HG03571 (cell line): ENCODE results near the gene RTEL1.
"Not testable (repeated sequence)": the region's sequence is repeated elsewhere in the genome, so short reads cannot be mapped to it uniquely, and the experiment has no call there.

ENCODE experiments used
- ATAC-seq: cut with Tn5 transposase; IDR thresholded peaks from one replicate; pipeline ENCODE4 v1.9.1; 2021; ENCODE audit not compliant: unreplicated experiment

RTEL1 gene

DNA sequence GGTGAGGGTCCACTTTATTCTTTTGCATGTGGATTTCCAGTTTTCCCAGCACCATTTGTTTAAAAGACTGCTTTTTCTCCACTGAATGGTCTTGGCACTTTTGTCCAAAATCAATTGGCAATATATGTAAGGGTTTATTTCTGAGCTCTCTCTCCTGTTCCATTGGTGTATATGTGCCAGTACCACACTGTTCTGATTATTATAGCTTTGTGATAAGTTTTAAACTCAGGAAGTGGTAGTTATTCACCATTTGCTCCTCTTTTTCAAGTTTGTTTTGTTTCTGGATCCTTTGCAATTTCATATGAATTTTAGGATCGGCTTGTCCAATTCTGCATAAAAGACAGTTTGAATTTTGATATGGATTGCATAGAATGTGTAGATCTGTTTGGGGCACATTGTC is 54.1 kb downstream of the RTEL1 start:
- ATAC-seq: no peak

DNA sequence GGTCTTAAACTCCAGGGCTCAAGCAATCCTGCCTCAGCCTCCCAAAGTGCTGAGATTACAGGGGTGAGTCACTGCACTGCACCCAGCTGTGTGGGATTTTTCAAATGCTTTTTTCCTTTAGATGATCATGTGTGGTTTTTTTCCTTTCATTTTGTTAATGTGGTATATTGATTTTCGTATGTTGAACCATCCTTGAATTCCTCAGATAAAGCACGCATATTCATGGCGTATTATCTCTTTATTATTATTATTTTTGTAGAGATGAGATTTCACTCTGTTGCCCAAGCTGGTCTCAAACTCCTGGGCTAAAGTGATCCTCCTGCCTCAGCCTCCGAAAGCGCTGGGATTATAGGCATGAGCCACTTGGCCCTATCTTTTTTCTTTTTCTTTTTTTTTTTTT is 56.7 kb downstream of the RTEL1 start:
- no peak for ATAC-seq

DNA sequence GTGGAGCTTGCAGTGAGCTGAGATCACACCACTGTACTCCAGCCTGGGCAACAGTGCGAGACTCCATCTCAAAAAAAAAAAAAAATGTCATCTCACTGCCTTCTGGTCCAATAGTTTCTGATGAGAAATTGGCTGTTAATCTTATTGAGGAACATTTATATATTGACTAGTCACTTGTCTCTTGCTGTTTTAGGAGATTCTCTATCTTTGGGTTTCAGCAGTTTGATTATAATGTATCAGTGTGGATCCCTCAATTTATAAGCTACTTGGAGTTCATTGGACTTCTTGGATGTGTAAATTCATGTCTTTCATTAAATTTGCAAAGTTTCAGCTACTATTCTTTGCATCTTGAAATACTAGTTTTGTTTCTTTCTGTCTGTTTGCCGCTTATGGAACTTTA is 60.9 kb downstream of the RTEL1 start:
- no peak for ATAC-seq

DNA sequence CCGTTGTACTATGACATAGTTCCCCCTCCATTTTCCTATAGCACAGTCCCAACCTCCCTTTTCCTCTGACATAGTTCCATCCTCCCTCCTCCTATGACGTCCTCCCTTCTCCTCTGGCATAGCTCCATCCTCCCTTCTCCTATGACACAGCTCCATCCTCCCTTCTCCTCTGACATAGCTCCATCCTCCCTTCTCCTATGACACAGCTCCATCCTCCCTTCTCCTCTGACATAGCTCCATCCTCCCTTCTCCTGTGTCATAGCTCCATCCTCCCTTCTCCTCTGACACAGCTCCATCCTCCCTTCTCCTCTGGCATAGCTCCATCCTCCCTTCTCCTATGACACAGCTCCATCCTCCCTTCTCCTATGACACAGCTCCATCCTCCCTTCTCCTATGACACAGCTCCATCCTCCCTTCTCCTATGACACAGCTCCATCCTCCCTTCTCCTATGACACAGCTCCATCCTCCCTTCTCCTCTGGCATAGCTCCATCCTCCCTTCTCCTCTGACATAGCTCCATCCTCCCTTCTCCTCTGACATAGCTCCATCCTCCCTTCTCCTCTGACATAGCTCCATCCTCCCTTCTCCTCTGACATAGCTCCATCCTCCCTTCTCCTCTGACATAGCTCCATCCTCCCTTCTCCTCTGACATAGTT is 65.0 kb downstream of the RTEL1 start:
- ATAC-seq: not testable (repeated sequence)

DNA sequence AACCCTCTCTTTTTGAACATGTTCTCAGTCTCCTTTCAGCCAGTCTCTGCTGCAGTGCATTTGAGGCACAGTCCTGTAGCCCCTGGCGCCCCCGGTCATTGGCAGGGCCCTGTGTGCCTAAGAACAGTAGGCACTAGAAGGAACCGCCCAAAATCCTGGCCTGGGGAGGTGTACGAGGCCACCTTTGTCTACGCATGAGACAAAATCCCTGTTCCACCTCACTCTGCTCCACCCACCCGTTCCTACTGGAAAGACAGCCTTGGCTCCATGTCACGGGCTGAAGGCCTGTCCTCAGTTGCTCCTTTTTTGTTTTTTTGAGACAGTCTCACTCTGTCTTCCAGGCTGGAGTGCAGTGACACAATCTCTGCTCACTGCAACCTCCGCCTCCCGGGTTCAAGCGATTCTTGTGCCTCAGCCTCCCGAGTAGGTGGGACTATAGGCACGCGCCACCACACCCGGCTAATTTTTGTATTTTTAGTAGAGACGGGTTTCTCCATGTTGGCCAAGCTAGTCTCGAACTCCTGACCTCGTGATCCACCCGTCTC is 72.1 kb downstream of the RTEL1 start:
- ATAC-seq: not testable (repeated sequence)

DNA sequence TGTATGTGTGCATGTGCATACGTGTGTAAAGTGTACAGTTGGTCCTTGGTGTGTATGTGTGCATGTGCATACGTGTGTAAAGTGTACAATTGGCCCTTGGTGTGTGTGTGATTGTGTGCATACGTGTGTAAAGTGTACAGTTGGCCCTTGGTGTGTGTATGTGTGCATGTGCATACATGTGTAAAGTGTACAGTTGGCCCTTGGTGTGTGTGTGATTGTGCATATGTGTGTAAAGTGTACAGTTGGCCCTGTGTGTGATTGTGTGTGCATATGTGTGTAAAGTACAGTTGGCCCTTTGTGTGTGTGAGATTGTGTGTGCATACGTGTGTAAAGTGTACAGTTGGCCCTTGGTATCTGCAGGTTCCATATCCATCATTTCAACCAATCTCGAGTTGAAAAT is 73.3 kb downstream of the RTEL1 start:
- no peak for ATAC-seq

DNA sequence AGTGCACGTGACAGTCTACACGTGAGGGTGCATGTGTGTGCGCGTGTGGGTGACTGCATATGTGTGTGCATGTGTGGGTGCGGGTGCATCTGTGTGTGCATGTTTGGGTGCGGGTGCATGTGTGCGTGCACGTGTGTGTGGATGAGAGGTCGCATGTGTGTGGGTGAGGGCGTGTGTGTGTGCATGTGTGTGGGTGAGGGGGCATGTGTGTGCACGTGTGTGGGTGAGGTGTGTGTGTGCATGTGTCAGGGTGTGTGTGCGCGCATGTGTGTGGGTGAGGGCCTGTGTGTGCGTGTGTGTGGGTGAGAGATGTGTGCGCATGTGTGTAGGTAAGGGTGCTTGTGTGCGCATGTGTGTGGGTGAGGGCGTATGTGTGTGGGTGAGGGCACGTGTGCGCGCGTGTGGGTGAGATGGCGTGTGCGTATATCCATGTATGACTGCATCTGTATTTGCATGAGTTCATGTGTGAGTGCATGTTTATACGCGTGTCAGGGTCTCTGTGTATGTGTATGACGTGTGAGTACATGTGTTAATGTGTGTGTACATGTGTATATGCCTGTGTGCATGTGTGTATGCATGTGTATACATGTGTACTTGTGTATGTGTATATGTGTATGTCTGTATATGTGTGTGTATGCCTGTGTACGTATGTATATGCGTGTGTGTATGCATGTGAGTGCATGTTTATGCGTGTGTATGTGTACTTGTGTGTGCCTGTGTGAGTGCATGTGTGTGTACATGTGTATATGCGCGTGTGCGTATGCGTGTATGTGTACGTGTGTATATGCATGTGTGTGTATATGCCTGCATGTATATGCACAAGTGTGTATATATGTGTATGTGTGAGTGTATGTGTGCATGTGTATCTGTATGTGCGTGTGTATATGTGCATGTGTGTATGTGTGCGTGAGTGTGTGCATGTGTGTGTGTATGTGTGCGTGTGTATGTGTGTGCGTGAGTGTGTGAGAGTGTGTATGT is 74.3 kb downstream of the RTEL1 start:
- ATAC-seq: no peak

DNA sequence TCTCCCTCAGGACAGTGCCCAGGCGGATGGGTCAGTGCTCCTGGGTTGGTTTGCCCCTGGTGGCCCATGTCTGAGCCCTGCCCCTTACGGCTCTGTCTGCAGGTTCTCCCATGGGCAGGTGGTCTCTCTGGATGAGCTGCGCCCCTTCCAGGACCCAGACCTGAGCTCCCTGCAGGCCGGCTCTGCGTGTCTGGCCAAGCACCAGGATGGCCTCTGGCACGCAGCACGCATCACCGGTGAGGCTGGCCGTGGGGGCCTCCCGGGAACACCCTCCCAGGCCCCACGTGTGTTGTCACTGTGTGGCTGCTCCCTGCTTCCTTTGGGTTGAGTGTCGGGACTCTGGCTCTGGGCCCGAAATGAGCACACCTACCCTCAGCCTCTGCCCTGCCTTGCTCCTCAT is 75.0 kb downstream of the RTEL1 start:
- ATAC-seq: no peak

DNA sequence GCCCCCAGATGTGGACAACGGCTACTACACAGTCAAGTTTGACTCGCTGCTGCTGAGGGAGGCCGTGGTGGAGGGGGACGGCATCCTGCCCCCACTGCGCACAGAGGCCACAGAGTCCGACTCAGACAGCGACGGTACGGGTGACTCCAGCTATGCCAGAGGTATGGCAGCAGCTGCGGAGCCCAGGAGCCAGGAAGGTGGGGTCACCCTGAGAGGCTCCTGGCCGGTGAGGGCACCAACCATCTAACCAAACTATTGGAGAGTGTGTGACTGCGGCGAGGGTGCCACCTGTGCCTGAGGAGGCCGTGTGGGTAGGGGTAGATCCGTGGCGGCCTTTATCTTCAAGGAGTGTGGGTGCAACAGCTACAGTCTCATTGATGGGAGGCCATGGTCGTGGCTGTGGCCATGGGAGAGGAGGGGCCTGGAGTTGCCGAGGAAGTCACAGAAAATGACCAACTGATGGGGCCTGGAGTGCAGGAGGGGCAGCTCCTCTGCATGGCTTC is 75.5 kb downstream of the RTEL1 start:
- ATAC-seq: no peak

DNA sequence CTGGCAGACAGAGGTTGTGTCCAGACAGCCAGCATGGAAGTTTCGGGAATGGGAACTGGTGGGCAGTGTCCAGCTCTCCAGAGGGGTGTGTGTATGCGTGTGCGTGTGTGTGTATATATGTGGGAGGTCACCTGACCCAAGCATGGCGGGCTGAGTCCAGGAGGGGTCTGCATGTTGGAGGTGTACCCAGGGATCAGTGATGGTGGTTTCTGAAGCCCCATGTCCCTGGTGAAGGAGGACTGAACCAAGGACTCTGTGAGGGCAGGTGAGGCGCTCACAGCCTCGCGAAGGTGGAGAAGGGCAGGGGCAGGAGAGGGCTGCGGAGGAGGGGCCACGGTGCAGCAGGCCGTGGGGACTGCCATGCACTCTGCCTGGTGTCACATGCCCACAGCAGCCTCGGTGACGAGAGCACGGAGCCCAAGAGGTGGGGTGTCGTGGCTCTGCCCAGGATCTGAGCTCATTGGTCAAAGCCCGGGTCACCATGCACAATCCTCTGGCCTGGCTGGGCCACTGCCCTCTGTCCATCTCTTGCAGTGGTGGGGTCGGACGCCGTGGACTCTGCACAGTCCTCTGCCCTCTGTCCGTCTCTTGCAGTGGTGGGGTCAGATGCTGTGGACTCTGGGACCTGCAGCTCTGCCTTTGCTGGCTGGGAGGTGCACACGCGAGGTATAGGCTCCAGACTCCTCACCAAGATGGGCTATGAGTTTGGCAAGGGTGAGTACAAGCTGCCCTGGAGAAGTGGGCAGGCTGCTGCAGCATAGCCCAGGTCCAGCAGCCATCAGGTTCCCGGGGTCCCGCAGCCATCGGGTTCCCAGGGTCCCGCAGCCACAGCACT is 76.2 kb downstream of the RTEL1 start:
- ATAC-seq: no peak

DNA sequence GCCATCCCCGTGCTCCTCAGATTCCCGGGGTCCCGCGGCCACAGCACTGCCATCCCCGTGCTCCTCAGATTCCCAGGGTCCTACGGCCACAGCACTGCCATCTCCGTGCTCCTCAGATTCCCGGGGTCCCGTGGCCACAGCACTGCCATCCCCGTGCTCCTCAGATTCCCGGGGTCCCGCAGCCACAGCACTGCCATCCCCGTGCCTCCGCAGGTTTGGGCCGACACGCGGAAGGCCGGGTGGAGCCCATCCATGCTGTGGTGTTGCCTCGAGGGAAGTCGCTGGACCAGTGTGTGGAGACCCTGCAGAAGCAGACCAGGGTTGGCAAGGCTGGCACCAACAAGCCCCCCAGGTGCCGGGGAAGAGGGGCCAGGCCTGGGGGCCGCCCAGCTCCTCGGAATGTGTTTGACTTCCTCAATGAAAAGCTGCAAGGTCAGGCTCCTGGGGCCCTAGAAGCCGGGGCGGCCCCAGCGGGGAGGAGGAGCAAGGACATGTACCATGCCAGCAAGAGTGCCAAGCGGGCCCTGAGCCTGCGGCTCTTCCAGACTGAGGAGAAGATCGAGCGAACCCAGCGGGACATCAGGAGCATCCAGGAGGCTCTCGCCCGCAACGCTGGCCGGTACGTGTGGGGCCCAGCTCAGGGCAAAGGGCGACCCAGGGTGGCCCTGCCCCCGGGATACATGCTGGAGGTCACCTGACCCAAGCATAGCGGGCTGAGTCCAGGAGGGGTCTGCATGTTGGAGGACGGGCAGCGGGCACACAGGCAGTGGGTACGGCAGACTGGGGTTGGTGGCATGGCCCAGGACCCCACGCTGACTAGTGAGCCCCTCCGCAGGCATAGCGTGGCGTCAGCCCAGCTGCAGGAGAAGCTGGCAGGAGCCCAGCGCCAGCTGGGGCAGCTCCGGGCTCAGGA is 77.1 kb downstream of the RTEL1 start:
- no peak for ATAC-seq

DNA sequence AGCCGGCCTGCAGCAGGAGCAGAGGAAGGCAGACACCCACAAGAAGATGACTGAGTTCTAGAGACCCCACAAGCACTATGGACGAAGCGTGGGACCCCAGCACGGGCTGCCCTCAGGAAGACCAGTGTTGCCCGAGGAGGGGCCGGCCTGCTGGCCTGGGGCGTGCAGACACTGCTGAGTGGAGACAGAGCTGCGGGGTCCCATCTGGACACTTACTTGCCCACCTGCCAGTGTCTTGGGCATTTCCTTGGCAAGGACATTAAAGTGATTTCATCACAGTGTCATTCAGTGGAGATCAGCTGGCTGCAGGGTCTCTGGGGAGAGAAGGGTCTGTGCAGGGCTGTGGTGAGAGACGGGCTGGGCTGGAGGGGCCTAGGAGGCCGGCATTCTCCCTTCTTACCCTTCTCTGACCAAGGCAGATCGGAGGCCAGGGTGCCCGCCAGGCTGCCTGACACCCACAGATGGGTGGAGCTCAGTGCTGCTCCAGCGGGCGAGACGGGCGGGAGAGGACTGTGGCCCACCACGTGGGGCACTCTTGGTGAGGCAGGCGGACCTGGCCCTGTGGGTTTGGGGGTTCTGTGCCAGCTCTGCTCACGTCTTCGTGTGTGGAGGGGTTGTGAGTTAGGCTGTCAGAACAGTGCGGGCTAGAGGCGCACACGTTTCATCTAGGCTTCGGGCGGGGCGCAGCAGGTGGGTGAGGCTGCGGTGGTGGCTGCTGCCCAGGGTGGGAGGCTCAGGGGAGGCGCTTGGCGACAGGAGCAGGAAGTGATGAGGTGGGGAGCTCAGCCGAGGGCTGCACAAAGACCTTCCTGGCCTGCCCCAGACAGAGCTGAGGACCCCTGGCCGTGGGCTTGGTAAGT is 78.0 kb downstream of the RTEL1 start, which contains the start of gene LIME1:
Gene LIME1, plus strand, starts transcription at position 806 of the 860 bp plus-strand sequence. CDS start 886 bp downstream, outside the sequence.
- no peak for ATAC-seq

DNA sequence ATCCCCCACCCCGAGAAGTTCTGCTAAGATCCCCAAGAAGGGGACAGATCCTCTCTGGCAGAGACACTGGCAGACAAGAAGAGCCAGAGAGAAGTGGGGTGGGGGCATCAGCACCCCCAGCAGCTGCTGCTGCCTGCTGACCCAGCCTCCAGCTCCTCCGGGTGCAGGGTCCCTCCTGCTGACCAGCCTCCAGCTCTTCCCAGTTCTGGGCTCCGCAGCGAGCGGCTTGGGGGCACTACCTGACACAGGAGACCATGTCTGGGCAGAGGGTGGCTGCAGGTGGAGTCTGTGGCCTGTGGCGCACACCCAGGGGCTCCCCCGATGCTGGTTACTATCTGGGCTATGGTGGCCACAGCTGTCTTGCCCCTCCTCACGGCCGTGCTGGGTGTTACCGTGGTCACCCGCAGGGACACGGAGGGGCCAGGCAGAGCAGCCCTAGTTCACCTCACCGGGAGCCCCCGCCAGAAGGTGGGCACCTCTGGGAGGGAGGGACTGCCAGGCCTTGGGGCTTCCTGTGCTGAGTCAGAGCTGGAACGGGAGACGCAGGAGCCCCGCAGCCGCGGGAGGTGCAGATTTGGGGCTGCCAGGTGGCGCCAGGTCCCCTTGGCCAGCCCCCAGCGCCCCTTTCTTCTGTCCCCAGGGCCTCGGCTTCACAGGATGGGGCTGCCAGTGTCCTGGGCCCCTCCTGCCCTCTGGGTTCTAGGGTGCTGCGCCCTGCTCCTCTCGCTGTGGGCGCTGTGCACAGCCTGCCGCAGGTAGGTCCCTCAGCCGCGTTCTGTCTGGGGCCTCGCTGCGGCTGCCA is 79.0 kb downstream of the RTEL1 start:
- no peak for ATAC-seq

DNA sequence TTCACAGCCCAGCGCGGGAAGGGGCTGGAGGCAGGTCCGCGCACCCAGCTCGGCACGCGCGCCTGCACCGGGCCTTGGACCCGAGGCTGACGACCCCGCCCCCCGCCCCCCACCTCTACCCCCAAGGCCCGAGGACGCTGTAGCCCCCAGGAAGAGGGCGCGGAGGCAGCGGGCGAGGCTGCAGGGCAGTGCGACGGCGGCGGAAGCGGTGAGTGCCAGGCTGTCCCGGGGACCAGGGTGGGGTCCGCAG is 79.5 kb downstream of the RTEL1 start:
- ATAC-seq: no peak

DNA sequence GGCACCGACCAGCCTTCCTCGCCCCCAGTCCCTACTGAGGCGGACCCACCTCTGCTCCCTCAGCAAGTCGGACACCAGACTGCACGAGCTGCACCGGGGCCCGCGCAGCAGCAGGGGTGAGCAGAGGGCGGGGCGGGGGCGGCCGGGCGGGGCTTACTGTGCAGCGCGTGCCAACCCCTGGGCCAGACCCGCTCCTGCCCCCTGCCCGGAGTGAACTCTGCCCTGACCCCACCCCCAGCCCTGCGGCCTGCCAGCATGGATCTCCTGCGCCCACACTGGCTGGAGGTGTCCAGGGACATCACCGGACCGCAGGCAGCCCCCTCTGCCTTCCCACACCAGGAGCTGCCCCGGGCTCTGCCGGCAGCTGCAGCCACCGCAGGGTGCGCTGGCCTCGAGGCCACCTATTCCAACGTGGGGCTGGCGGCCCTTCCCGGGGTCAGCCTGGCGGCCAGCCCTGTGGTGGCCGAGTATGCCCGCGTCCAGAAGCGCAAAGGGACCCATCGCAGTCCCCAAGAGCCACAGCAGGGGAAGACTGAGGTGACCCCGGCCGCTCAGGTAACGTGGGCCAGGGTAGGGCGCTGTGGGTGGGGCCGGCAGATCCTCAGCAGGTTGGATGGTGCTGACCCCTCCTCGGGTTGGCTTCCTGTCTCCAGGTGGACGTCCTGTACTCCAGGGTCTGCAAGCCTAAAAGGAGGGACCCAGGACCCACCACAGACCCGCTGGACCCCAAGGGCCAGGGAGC is 80.0 kb downstream of the RTEL1 start:
- no peak for ATAC-seq

DNA sequence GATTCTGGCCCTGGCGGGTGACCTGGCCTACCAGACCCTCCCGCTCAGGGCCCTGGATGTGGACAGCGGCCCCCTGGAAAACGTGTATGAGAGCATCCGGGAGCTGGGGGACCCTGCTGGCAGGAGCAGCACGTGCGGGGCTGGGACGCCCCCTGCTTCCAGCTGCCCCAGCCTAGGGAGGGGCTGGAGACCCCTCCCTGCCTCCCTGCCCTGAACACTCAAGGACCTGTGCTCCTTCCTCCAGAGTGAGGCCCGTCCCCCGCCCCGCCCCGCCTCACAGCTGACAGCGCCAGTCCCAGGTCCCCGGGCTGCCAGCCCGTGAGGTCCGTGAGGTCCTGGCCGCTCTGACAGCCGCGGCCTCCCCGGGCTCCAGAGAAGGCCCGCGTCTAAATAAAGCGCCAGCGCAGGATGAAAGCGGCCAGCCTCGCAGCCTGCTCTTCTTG is 80.6 kb downstream of the RTEL1 start:
- ATAC-seq: no peak
